Brain microvascular endothelial cell (primary cell): Measurements from ENCODE around the gene MZT2B.
"Not testable (repeated sequence)": the region's sequence is repeated elsewhere in the genome, so short reads cannot be mapped to it uniquely, and the experiment has no call there.

Experiments
- DNase-seq: peaks from one replicate; pipeline ENCODE4 v3.0.0-alpha.2; 2020
- H3K27ac ChIP-seq: fragments of 250-450 bp; sonication (Bioruptor Pico); 2 replicates; pipeline ENCODE4 v1.5.1; 2020; ENCODE audit warnings: mild to moderate bottlenecking, moderate library complexity
- H3K27me3 ChIP-seq: fragments of 250-450 bp; sonication (Bioruptor Pico); replicated peaks from 2 replicates; pipeline ENCODE4 v1.5.1; 2020; ENCODE audit warnings: mild to moderate bottlenecking
- H3K36me3 ChIP-seq: fragments of 250-450 bp; sonication (Bioruptor Pico); replicated peaks from 2 replicates; pipeline ENCODE4 v1.5.1; 2020; ENCODE audit warnings: mild to moderate bottlenecking
- H3K4me3 ChIP-seq: 2 replicates; pipeline ENCODE4 v1.5.1; 2011; ENCODE audit warnings: low read depth, mild to moderate bottlenecking, control low read depth, low read length, moderate library complexity
- in situ Hi-C: cut with HindIII; loops from 2 replicates; pipeline ENCODE4 v1.10.0; 2017; ENCODE audit warnings: low sequenced_read_pairs, low pct_ligation_motif_present
- TF ChIP-seq, protein P1 (sequence below): IDR thresholded peaks from 2 replicates; pipeline ENCODE4 v1.5.1; 2011; ENCODE audit warnings: low read depth, mild to moderate bottlenecking, moderate library complexity, low read length, control low read depth, inconsistent platforms; ENCODE audit errors: missing control alignments

Gene MZT2B

GRCh38 chr2:130154773-130155765 is 27.0 kb upstream of the MZT2B start:
- in situ Hi-C loops, result no loop called here
- H3K27me3 ChIP-seq, result no peaks in the 10 kb centered on the region
- peaks cover 12% of the 10 kb centered on the region for H3K36me3 ChIP-seq
- TF ChIP-seq, protein P1, sequence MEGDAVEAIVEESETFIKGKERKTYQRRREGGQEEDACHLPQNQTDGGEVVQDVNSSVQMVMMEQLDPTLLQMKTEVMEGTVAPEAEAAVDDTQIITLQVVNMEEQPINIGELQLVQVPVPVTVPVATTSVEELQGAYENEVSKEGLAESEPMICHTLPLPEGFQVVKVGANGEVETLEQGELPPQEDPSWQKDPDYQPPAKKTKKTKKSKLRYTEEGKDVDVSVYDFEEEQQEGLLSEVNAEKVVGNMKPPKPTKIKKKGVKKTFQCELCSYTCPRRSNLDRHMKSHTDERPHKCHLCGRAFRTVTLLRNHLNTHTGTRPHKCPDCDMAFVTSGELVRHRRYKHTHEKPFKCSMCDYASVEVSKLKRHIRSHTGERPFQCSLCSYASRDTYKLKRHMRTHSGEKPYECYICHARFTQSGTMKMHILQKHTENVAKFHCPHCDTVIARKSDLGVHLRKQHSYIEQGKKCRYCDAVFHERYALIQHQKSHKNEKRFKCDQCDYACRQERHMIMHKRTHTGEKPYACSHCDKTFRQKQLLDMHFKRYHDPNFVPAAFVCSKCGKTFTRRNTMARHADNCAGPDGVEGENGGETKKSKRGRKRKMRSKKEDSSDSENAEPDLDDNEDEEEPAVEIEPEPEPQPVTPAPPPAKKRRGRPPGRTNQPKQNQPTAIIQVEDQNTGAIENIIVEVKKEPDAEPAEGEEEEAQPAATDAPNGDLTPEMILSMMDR, result no peak
- H3K4me3 ChIP-seq, result no peak overlapping the region
- no peak overlapping the region for H3K27ac ChIP-seq
- DNase-seq, result no peak

GRCh38 chr2:130155956-130156623 is 26.0 kb upstream of the MZT2B start:
- in situ Hi-C loops, H3K4me3 ChIP-seq, H3K27me3 ChIP-seq, H3K27ac ChIP-seq: not testable (repeated sequence)
- peak; percentile 33 for DNase-seq
- peaks cover 12% of the 10 kb centered on the region for H3K36me3 ChIP-seq
- TF ChIP-seq, protein P1, result peak; percentile 73

GRCh38 chr2:130156624-130157004 is 25.4 kb upstream of the MZT2B start:
- Histone ChIP-seq H3K27me3 (no peaks in the 10 kb centered on the region), H3K27ac (no peak overlapping the region), H3K4me3 (no peak overlapping the region), H3K36me3 (peaks cover 12% of the 10 kb centered on the region)
- DNase-seq, result no peak
- TF ChIP-seq, protein P1, result no peak
- in situ Hi-C loops, result no loop called here

DNA sequence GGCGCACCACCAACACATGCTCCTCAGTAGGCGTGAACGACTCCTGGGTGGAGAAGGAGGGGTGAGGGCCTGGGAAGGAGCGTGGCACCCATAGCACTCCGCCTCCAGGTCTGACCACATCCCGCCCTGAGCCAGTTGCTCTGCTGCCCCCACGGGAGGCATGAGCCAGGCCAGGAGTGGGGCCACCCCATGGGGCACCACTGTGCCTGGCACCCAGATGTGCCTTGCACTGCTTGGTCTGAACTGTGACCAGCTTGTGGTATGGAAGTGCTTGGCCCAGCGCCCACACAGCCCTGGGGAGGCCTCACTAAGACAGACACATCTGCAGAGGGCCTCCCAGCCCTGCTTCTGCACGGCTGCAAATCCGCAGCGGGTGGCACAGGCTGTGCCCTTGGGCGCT is 24.7 kb upstream of the MZT2B start:
- H3K27ac ChIP-seq, H3K4me3 ChIP-seq, DNase-seq, in situ Hi-C loops, H3K27me3 ChIP-seq: not testable (repeated sequence)
- peaks cover 12% of the 10 kb centered on the region for H3K36me3 ChIP-seq

DNA sequence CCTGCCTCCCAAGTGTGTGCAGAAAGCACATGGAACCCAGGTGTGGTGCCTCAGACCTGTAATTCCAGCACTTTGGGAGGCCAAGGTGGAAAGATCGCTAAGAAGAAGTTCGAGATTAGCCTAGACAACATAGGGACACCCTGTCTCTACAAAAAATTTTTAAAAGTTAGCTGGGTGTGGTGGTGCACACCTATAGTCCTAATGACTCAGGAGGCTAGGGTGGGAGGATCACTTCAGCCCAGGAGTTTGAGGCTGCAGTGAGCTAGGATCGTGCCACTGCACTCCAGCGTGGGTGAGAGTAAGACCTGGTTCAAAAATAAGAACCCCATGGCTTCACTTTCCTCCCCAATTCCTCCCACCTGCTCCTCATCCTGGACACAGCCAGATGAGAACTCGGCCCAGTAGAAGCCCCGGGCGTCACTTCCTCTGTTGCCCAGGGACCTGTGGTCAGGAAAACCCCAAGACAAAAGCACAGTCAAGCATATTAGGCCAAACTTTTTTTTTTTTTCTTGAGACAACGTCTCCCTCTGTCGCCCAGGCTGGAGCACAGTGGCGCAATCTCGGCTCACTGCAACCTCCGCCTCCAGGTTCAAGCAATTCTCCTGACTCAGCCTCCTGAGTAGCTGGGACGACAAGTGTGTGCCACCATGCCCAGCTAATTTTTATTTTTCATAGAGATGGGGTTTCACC is 24.1 kb upstream of the MZT2B start:
- not testable (repeated sequence) for H3K27ac ChIP-seq, H3K36me3 ChIP-seq

DNA sequence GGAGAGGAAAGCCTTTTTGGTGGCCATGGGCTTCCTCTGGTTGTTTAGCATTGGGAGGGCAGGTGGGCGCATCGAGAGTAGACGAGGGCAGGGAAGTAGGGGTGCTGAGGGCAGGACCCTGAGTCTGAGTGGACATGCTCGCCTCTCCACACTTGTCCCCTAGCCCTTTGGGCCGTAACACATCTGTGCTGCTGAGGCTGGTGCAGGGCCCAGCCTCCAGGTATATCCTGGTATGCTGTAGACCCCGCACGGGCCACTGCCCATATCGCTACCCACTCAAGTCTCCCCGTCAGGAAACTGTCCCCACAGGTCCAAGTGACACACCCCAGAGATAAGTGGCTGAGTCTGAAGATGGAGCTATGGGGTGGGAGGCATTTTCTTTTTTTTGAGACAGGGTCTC is 23.4 kb upstream of the MZT2B start:
- no peaks in the 10 kb centered on the region for H3K27me3 ChIP-seq
- TF ChIP-seq, protein P1, result no peak
- H3K36me3 ChIP-seq, result peaks cover 9% of the 10 kb centered on the region
- H3K4me3 ChIP-seq, result no peak overlapping the region
- no peak overlapping the region for H3K27ac ChIP-seq
- DNase-seq, result no peak
- in situ Hi-C loops, result no loop called here

More for the DNA sequence above, 24.1 kb upstream of the MZT2B start:
- H3K4me3 ChIP-seq, in situ Hi-C loops, H3K27me3 ChIP-seq: not testable (repeated sequence)
- peak; percentile 16 for DNase-seq

GRCh38 chr2:130159376-130159775 is 22.7 kb upstream of the MZT2B start:
- H3K27ac ChIP-seq, in situ Hi-C loops, DNase-seq, H3K27me3 ChIP-seq, H3K4me3 ChIP-seq: not testable (repeated sequence)
- H3K36me3 ChIP-seq, result peaks cover 15% of the 10 kb centered on the region
